Mononuclear cell (primary cell): Measurements from ENCODE around the gene SLC4A3. TPM values are rescaled to one million over a fixed set of nuclear protein-coding genes. Genes with fewer than 3 reads are reported as not detected.

Source experiments
- H3K27me3 ChIP-seq: 2 replicates; pipeline ENCODE4 v1.6.0; 2011; ENCODE audit warnings: low read length, control low read depth; ENCODE audit not compliant: insufficient read depth
- H3K4me1 ChIP-seq: 2 replicates; pipeline ENCODE4 v1.5.1; 2011; ENCODE audit warnings: mild to moderate bottlenecking, low read length, control low read depth; ENCODE audit not compliant: insufficient read depth
- H3K4me3 ChIP-seq: 2 replicates; pipeline ENCODE4 v1.5.1; 2011; ENCODE audit warnings: mild to moderate bottlenecking, low read length, moderate library complexity
- H3K9me3 ChIP-seq: 2 replicates; pipeline ENCODE4 v1.5.1; 2011; ENCODE audit warnings: low read depth, mild to moderate bottlenecking, control low read depth, low read length
- total RNA-seq: library from RNA; depleted of rRNA; stranded (reverse); fragments of >200 nt; gene quantifications from one replicate; pipeline ENCODE4 v1.2.3, GENCODE V29; 2012

Gene SLC4A3
- total RNA-seq, 1 donor: 0.10 TPM

GRCh38 chr2:219687882-219688559 lies 60.6 kb downstream of the SLC4A3 start:
- H3K27me3 ChIP-seq: no peaks in the 10 kb centered on the region
- no peak overlapping the region for H3K4me3 ChIP-seq
- no peaks in the 10 kb centered on the region for H3K4me1 ChIP-seq
- no peaks in the 10 kb centered on the region for H3K9me3 ChIP-seq

GRCh38 chr2:219688560-219689445 lies 61.4 kb downstream of the SLC4A3 start:
- Histone ChIP-seq H3K4me3 (no peak overlapping the region), H3K9me3 (no peaks in the 10 kb centered on the region), H3K4me1 (no peaks in the 10 kb centered on the region), H3K27me3 (no peaks in the 10 kb centered on the region)

- Histone ChIP-seq H3K4me3 (no peak overlapping the region), H3K9me3 (no peaks in the 10 kb centered on the region), H3K27me3 (no peaks in the 10 kb centered on the region), H3K4me1 (no peaks in the 10 kb centered on the region)
These were observed 62.5 kb downstream of the SLC4A3 start for GRCh38 chr2:219689676-219690628.

- Histone ChIP-seq H3K4me3 (no peak overlapping the region), H3K27me3 (peaks cover 6% of the 10 kb centered on the region), H3K4me1 (no peaks in the 10 kb centered on the region), H3K9me3 (no peaks in the 10 kb centered on the region)
These were observed 64.1 kb downstream of the SLC4A3 start for GRCh38 chr2:219691571-219691970.

Other genes with a start within 250 kb of the SLC4A3 start
- 24.9 TPM for gene DNPEP, start 239.7 kb upstream of the SLC4A3 start, total RNA-seq
- gene DES, start 209.3 kb upstream of the SLC4A3 start, total RNA-seq: 1.3 TPM
- gene SPEG, start 192.8 kb upstream of the SLC4A3 start, total RNA-seq: 2.4 TPM
- gene GMPPA, start 128.7 kb upstream of the SLC4A3 start, total RNA-seq: 12.0 TPM
- gene ASIC4, start 113.1 kb upstream of the SLC4A3 start, total RNA-seq: not detected
- 2.7 TPM for gene CHPF, start 83.8 kb upstream of the SLC4A3 start, total RNA-seq
- not detected for gene TMEM198, start 83.6 kb upstream of the SLC4A3 start, total RNA-seq
- 0.52 TPM for gene OBSL1, start 56.1 kb upstream of the SLC4A3 start, total RNA-seq
- gene INHA, start 55.3 kb upstream of the SLC4A3 start, total RNA-seq: not detected
- gene STK11IP, start 29.8 kb upstream of the SLC4A3 start, total RNA-seq: 10.3 TPM